Stimulated activated CD8-positive, alpha-beta memory T cell treated with anti-CD3 and anti-CD28 coated beads, Interleukin-4, amount 100 ng/mL, for 4 hours (primary cell): ENCODE measurements around the gene ISM2.

Source experiments
- DNase-seq, 2 donors: peaks; one replicate each; pipeline ENCODE4 v3.0.0-alpha.2; 2020; ENCODE audit warnings: low read depth in 2 of 2, low spot score in 1 of 2

Gene ISM2

DNA sequence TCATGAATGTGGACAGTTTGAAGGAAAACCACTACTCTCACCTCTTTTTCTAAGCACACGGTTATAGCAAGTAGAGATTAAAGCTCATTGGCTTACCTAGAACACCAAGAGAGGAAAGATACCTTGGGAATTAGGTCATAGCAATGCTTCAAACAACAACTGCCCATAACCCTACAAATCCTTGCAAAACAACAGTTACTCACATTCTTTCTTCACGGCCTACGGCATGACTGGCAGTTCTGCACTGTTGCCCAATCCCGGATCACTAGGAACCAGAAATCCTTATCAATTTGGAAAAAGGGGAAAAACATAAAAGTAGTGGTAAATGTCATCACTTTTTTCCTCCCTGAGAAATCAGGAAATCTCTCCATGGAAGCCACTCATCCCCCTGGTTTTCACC lies 9.6 kb upstream of the ISM2 start:
- no peak for DNase-seq

DNA sequence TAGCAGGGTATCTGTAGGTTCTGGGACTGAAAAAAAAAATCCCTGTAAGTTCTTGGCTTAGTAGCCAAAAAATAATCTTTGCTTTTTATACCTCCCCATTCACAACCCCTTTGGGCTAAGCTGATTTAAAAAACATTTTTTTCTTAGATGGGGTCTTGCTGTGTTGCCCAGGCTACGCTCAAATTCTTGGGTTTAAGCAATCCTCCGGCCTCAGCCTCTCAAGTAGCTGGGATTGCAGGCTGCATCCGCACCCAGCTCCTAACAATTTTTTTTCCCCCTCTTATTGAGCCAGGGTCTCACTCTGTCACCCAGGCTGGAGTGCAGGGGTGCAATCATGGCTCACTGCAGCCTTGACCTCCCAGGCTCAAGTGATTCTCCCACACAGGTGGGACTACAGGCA lies 9.1 kb upstream of the ISM2 start:
- no peak for DNase-seq

DNA sequence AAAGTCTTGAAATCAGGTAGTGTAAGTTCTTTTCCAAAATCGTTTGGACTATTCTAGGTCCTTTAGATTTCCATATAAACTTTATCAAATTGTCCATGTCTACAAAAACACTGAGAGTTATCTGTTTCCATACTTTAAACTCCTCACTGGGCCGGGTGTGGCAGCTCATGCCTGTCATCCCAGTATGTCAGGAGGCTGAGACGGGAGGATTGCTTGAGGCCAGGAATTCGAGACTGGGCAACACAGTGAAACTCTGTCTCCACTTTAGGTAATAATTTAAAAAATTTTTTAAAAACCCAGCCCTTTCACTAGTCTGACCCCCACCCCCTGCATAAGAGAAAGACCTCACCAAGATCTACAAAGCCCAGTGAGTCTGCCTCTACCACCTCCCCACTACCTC lies 6.4 kb upstream of the ISM2 start:
- no peak for DNase-seq

DNA sequence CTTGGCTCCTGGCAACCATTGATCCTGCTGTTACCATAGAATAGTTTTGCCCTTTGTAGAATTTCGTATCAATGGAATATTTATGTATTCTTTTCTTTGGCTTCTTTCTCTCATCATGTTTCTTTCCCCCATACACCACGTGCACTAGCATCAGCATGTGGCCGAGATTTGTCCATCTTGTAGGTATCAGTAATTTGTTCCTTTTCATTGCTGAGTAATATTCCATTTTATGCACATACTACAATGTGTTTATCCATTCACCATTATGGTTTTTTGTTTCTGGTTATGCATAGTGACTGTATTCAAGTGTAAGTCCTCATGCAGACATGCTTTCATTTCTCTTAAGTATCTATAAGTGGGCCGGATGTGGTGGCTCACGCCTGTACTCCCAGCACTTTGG lies 4.5 kb upstream of the ISM2 start:
- DNase-seq: no peak

DNA sequence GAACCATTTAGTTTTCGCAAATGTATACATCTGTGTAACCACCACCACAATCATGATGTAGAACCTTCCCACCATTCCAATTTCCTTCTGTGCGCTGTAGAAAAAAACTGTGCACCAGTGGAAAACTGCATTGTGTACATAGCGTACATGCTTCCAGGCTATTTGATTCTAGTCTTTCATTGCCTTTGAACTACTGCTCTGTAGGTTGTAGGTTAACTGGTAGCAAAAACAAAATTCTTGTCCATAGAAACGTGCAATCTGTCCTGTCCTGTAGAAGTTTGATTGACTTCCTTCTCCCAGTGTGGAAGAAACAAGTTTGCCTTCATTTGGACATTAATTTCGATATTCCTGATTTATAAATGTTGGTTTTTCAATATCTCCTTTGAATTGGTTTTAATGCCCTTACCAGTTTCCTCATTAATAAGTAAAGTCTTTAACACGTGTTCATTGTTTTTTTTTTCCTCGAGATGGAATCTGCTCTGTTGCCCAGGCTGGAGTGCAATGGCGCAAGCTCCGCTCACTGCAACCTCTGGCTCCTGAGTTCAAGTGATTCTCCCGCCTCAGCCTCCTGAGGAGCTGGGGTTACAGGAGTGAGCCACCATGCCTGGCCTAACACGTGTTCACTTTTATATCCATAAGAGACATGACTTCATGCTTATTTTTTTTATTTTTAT lies 3.6 kb upstream of the ISM2 start:
- no peak for DNase-seq

DNA sequence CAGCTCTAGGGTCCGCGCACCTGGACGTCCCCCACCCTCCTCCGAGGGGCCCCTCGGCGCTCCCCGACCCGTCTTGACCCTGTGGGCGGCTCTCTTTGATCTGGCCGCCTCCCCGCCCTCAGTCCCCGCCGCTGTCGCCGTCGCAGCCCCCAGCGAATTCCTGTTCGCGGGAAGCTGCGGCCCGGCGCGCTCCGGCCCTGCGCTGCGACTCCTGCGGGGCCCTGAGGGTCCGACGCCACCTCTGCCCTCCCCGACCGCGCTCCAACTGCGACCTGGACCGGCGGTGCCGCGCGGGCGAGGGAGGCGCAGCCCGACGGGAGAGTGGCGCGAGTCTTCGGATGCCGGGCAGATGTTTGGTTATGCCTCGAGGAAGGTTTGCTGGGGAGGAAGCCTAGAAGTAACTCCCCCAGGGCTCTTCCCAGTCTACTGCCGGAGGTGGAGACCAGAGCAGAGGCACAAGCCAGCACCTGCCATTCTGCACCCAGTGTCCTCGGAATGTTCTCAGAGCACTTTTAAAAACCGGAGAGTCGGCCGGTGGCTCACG lies 440 bp upstream of the ISM2 start:
- no peak for DNase-seq

DNA sequence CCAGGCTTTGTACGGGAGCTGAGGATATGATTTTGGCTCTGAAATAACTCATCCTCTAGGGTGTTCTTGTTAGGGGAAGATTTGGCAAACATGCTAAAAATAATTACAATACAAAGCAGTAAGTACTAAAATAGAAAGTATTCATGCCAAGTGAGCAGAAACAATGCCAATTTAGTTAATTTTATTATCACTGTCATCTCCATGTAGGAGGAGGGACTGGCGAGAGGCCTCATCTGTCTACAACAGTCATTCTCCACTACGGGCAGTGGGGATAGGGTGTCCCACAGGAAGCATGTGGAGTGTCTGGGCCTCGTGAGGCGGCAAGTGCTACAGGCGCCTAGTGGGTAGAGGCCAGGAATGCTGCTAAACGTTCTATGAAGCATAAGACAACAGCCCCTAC lies 3.3 kb downstream of the ISM2 start:
- no peak for DNase-seq

DNA sequence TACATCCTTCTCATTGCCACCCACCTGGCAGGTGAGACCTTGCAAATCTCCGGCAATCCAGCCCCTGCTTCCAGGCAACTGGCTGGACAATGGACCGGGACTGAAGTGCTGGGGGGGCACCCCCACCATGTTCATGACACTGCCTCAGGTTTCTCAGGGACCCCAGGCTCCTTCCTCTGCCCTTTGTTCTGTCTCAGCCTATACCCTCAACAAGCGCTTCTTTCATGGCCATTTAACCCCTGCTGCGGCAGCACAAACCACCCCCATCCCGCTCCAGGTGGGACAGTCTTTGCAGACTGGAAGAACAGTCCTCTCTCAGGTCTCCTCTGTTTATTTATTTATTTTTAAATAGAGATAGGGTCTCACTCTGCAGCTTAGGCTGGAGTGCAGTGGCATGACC lies 7.6 kb downstream of the ISM2 start:
- DNase-seq: no peak

DNA sequence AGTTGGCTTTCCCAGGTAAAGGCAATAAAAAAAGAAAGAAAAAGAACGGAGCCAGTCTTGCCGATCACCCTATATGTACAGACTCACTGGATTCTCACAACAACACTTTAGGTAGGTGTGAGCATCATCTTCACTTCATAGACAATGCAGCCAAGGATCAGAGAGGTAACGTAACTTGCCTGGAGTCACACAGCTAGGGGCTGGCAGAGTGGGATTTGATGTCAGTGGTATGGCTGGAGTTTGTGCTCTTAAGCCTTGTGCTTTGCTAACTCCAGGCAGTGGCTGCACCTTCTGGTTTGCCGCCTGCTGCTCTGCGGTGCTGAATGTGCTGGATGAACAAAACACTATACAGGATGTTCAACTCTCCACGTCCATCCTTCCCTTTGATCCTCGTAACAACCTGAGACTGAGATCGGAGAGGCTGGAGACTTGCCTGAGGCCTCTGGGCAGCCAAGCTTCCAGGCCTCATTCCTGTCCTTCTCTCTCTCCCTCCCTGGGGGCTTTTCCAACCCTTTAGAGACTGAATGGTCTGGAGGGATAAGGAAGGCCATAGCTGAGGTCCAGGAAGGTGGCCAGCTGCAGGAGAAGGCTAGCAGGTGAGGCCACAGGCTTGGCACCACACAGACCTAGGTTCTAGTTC lies 8.1 kb downstream of the ISM2 start:
- DNase-seq: no peak

DNA sequence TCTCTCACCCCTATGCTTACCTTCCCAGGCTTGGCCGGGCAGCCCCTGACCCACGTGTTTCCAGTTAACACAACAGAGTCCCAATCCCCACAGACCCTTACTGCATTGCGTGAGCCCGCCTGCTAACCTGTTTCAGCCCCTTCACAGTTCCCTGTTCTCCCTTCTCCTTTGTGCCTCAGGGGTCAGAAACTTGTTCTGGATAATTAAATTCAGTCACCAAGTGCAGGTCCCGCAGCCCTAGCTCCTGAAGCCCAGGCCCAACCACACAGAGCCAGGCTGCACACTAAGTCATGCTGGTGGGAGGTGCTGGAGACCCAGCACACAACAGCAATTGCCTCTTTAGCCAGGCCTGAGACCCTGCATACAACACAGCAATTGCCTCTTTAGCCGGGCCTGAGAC lies 9.6 kb downstream of the ISM2 start:
- DNase-seq: no peak

DNA sequence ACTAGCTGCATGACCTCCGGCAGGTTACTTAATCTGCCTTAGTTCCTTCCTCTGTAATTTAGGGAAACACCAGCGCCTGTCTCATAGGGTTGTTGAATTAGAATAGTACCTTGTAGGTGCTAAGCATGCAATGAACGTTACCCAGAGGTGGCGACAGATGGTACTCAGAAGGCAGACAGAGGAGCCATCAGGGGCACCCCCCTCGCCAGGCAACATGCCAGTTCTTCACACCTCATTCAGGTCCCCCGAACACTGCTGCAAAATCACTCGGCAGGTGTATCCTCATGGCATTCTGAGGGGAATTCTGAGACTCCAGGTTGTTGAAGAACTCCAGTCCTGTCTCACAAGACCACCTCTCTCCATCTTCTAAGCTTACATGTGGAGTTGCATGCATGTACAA lies 10.1 kb downstream of the ISM2 start:
- DNase-seq: no peak

DNA sequence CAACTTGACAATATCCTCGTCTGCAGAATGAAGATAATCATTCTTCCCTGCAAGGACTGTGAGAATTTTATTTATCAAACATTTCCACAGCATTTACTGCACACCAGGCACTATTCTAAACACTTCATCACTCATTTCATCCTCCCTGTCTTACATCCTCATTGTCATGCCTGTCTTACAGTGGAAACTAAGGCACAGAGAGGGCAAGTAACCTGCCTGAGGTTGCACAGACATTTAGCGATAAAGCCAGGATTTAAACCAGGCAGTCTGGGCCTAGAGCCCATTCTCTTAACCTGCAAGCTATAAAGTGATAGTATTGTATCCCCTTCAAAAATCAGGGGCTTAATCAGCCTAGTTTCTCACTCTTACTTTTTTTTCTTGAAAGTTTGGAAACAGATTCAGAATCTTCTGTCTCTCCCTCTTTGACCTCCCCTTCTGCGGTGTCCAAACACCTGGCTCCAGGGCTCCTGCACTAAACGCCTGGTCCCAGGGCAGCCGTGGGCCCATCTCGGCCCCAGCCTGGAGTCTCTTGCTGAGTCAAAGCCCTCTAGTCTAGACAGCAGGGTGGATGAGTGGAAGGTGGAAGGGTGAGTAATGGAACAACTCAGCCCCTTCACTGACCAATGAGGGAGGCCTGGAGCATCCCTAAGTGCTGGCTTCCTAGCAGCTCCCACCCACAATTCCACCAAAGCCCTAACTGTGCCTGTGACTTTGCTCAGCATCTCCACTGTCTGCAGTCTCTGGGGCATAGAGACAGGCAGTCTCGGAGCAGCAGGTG lies 12.5 kb downstream of the ISM2 start:
- DNase-seq: no peak

DNA sequence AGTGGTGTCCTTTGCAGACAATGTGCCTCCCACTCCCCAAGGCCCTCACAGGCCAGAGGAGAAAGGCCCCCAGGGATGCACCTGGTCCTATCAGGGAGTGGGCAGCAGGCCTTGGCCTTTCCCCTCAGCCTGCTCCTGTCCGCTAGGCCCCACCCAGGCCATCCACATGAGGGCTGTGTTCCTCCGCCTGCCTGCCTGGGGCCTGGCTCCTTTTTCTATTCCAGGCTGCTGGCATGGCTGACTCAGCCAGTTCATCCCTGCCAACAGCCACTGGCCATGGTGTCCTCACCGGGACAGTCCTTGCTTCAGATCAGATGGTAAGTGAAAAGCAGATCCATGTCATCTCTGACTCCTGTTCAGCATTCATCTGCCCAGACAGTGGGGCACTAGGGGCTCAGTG lies 13.4 kb downstream of the ISM2 start:
- no peak for DNase-seq

DNA sequence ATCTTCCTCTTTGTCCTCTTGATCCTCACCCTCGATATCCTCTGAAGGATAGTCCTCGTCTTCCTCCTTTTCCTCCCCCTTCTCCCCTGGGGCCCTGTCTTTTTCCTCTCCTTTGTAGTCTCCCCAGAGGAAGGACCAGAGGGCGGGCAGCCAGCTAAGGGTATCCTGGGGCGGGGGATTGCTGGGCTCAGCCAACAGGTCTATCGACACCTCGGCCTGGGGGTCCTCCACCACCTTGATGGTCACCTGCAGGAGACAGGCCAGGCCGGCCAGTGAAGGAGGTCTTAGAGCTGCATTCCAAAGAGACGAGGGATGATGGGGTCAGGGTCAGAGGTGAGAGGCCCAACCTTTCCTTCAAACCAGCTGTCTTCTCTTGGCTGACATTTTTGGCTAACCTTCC lies 16.2 kb downstream of the ISM2 start:
- DNase-seq: no peak

DNA sequence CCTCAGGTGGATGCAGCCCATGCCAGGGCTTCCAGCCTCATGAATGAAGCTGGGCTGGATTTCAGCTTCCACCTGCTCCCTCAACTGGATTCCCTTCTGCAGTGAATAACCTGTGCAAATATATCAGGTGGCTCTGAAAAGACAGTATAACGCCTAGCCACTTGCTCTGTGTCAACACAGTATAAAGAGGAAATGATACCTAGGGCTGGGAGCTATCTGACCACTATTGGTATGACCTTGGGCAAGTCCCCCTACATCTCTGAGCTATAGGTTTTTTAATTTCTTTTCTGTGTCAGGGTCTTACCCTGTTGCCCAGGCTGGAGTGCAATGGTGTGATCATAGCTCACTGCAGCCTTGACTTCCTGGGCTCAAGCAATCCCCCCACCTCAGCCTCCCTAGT lies 19.8 kb downstream of the ISM2 start:
- DNase-seq: no peak

DNA sequence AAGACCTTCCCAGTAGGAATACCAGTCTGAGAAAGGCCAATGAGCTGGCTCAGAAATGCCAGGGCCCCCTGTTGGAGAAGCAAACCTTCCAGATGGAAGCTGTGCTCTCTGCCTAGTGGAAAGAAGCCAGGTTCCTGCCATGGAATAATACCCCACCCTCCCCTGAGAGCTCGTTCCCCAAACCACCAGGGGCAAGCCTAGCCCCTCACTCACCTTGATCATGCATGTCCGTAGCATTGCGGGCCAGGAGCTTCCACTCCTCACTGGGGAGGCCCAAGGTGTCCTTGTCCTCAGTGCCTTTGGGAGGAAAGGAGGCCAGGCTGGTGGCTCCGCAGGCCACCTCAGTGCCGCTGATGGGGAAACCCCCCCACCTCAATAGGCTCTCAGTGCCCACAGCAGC lies 20.6 kb downstream of the ISM2 start:
- no peak for DNase-seq

DNA sequence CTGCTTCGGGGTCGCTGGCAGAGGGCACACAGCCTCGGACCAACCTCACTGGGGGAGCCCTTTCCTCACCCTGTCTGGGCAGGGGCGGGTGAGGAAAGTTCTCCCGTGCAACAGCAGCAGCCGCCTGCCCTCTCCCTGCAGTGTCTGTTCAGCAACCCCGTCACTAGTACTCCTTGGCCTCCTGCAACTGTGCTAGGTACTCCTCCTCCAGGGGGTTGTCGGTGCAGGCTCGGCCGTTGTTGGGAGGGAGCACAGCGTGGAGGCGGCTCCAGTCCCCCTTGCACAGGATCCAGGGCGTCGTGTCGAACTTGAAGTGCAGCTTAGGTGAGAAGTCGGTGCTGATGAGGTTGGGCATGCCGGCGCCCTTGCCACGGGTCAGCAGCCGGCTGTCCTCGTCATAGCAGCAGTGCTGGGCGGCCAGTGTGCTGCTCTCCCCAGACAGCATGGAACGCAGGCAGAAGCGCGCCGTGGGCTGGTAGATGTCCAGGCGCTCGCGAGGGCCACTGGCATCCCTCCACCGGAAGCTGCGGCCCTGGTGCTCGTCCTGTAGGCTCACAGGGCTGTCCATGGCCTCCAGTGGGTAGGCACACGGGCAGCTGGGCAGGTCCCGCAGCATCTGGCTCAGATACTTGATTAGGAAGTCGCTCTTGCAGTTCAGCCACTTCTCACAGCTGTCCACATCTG lies 23.0 kb downstream of the ISM2 start:
- DNase-seq: no peak

DNA sequence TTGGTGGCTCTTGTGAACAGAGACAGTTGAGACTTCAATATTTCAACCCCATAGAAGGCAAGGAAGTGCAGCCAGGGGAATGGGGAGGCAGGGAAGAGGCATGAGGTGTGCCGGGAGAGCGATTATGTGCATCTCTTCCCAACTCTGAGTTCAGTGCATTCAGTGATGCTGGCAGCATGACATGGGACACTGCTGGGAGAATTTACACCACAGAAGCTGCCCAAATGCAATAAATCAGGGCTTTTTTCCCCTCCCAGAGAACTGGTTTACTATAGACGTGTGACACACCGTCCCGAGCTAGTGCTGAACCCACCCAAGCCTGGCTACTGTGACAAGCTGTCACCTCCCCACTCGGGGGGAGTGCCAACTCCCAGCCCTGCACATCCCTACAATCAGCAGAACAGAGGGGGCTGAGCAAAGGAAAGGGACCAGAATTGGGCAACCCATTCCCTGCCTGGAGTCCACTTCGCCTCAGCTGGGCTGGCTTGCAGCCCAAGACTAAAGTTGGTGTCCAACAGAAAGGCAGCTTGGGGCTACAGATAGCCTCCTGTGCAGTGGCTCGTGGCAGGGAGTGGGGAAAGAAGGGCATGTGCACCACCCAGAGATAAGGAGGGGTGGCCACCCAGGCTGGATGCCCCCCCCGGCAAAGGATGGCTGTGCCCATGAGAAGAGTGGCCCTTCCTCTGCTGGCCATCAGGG lies 24.0 kb downstream of the ISM2 start:
- DNase-seq: no peak

DNA sequence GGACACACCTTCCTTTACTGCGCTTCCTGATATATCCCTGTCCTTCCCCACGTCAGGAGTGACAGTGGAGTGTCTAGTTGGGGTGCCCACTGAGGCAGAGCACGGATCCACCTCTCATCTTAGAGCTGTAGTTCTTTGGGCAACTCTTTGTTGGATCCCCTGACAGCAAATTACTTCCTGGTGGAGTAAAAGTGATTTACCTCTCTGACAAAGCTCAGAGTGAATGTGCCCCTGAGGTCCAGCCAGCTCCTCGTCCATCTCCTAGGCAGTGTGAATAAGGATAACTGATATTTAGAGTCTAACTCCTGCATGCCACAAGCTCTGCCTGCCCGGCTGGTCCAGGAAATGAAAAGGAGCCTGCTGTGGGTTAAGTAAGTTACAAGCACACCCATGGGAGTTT lies 24.7 kb downstream of the ISM2 start:
- no peak for DNase-seq

DNA sequence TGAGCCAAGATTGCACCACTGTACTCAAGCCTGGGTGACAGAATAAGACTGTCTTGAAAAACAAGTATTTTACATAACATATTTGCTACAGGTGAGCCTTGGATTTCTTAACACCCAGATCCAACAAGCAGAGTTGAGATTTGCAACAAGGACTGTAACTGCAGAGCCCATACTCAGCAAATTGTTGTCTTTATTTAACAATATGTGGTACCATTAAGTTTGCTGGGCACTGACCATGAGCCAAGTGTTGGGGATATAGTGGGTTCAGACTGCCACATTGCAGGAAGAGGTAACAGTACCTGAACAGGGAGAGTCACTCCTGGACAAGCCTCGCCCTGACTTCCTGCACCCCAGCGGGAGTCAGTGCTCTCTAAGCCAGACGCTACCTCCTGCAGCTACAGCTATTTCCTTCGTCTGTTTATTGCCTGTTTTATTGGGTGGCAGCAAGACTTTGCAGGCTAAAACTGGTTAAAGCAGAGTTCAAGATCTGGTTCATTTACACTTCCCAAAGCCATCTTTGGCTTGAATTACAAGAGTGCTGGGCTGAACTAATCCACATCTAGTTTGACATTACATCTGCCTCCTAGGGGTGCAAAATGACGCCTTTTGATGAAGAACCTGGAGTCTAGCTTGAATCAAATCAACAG lies 28.3 kb downstream of the ISM2 start:
- no peak for DNase-seq

DNA sequence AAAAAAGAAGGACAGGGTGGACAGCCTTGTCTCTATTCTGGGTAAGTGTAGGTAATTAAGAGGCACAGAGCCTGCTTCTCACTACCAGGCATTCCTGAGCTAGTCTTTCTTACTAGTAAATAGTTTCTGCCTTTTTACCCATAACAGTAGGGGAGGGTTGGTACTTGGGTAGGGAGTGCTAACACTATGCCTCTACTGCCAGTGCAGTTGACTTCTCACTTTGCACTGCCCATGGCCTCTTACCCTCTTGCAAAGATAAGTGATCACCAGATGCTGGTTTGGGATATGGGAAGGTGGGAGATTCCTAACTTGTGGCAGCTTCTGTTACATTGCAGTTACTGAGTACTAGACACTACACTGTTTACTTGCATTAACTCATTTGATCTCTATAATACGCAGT lies 29.1 kb downstream of the ISM2 start:
- DNase-seq: no peak
